ENCODE measurements around the gene ETFA.

GRCh38 chr15:76346669-76347481 lies 35.6 kb upstream of the ETFA start:
- TF ChIP-seq POLR2AphosphoS2 (conservative IDR thresholded peaks at IDR 0.05; ENCODE audit: low read length) (no peak), CTCF (IDR thresholded peaks at IDR 0.05) (no peak), SMC3 (IDR thresholded peaks at IDR 0.05) (no peak), REST (IDR thresholded peaks at IDR 0.05) (no peak), HMGXB4 (CRISPR knock-in tag; IDR thresholded peaks at IDR 0.05; ENCODE audit: borderline replicate concordance) (no peak), CHD2 (IDR thresholded peaks at IDR 0.05; ENCODE audit: low read length, partially characterized antibody) (no peak), EP300 (IDR thresholded peaks at IDR 0.05) (no peak), TFCP2L1 (CRISPR knock-in tag; IDR thresholded peaks at IDR 0.05) (no peak)

All from A549 (cell line).